Dedifferentiated amniotic fluid mesenchymal stem cell (primary cell): ENCODE measurements around the gene TSEN54.

ENCODE experiments used
- DNase-seq: peaks from one replicate; pipeline ENCODE4 v3.0.0-alpha.2; 2016; ENCODE audit errors: extremely low spot score

The TSEN54 gene

DNA sequence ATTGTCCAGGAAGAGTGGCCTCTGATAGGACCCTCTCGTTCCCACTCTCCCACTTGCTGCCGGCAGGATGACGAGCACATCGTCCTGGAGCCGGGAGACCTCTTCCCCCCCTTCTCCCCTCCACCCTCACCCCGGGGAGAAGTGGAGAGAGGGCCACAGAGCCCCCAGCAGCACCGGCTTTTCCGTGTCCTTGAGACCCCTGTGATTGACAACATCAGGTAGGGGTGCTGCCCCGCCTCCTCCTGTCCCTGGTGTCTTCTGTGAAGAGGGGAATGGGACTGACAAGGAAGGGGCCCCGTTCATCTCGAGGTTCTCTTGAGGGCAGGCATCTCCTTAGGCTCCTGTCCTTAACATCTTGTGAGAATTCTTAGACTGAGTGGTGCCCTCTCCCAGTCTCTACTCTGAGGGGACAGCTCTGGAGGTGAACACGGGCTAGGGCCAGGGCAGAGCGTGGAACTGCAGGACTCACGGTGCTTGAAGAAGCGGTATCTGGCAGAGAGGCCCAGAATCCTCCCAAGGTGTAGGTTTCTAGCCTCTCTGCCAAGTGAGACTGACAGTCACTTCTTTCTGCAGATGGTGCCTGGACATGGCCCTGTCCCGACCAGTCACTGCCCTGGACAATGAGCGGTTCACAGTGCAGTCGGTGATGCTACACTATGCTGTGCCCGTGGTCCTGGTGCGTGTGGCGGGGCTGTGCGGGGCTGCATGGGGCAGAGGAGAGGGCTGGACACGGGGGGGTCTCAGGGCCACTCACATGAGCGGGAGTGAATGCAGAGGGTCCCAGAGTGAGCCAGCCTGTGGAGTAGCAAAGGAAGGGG, 27.4 kb upstream of the TSEN54 start:
- DNase-seq: no peak

DNA sequence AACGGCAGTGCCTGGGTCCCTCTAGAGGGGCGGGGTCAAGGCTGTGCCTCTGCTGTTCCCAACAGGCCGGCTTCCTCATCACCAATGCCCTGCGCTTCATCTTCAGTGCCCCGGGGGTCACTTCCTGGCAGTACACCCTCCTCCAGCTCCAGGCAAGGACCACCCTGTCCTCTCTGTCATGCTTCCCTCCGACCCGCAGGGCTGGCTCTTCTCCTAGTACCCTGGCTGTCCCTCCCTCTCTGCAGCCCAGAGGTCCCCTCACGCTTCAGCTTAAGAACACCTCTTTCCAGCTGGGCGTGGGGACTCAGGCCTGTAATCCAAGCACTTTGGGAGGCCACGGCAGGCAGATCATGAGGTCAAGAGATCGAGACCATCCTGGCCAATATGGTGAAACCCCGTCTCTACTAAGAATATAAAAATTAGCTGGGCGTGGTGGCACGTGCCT, 26.8 kb upstream of the TSEN54 start:
- no peak for DNase-seq

DNA sequence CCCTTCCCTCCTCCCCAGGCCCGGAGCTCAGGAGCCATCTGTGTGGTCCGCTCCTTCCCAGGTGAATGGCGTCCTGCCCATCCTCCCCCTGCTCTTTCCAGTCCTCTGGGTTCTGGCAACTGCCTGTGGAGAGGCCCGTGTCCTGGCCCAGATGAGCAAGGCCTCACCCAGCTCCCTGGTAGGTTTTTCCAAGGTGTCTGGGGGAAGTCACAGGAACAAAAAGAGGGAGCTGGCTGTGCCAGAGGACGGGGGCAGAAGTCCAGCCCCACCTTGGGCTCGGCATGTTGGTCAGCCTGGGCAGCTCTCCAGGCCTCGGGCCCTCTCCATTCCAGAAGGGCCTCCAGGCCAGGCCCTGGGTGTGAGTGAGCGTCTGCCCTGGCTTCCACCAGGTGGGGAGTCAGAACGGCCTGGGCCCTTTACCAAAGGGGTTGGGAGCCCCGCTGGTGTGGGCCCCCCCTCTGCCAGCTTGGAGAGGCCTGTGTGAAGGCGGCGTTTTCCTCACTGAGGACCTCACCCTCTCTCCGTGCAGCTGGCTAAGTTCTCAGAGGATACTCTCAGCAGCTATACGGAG, 26.1 kb upstream of the TSEN54 start:
- no peak for DNase-seq

- no peak for DNase-seq
Measured at GRCh38 chr17:75490953-75491649, 25.2 kb upstream of the TSEN54 start.

DNA sequence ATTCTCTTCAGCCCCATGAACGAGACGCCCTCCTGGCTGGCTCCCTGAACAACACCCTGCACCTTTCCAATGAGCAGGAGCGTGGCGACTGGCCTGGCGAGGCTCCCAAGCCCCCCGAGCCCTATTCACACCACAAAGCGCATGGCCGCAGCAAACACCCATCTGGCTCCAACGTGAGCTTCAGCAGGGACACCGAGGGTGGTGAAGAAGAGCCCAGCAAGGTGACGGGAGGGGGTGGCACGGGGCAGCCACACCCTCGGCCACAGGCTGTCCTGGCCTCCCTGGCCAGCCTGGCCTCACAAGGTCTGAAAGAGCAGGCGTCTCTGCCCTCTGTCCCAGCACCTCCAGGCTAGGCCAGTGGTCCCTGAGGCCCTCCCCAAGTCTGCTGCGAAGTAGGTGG, 24.6 kb upstream of the TSEN54 start:
- no peak for DNase-seq

- DNase-seq: no peak
Measured at GRCh38 chr17:75492555-75493168, 23.7 kb upstream of the TSEN54 start.

DNA sequence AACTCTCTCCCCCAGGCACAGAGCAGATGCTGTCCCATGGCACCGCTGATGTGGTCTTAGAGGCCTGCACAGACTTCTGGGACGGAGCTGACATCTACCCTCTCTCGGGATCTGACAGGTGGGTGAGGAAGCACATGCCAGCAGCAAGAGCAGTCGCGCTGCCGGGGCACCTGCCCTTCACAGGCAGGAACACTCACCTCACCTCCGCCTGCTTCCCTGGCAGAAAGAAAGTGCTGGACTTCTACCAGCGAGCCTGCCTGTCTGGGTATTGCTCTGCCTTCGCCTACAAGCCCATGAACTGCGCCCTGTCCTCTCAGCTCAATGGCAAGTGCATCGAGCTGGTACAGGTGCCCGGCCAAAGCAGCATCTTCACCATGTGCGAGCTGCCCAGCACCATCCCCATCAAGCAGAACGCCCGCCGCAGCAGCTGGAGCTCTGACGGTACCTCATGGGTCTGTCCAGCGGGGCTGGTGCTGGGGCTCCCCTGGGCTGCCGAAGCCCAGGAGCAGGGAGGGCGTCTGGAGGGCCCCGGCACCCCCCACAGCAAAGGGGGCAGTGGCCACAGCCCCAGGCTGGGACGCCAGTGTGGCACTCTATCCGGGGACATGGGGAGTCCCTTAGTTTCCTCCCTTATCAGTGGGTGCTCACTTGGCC, 22.7 kb upstream of the TSEN54 start:
- no peak for DNase-seq

DNA sequence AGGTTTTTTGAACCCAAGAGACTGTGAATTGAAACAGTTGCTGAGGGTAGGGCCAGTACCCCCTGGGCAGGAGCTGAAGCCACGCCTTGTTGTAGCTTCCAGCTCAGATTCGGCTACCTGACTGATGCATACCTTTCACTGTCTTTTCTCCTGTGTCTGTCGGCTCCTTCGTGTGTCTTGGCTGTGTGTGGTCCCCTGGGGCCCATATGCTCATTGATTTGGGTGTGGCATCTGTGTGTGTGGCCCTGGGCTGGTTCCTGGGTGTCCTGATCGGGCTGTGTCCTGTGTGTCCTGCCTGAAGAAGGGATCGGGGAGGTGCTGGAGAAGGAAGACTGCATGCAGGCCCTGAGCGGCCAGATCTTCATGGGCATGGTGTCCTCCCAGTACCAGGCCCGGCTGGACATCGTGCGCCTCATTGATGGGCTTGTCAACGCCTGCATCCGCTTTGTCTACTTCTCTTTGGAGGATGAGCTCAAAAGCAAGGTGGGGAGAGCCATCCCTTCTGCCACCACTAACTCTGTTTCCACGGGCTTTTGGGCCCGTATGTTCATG, 21.9 kb upstream of the TSEN54 start:
- no peak for DNase-seq

GRCh38 chr17:75496005-75496404, 20.3 kb upstream of the TSEN54 start:
- DNase-seq: no peak

- no peak for DNase-seq
Measured at GRCh38 chr17:75498039-75498725, 18.1 kb upstream of the TSEN54 start.

GRCh38 chr17:75498726-75499213, 17.6 kb upstream of the TSEN54 start:
- DNase-seq: no peak

- DNase-seq: no peak
Measured at GRCh38 chr17:75499313-75500022, 16.9 kb upstream of the TSEN54 start.

DNA sequence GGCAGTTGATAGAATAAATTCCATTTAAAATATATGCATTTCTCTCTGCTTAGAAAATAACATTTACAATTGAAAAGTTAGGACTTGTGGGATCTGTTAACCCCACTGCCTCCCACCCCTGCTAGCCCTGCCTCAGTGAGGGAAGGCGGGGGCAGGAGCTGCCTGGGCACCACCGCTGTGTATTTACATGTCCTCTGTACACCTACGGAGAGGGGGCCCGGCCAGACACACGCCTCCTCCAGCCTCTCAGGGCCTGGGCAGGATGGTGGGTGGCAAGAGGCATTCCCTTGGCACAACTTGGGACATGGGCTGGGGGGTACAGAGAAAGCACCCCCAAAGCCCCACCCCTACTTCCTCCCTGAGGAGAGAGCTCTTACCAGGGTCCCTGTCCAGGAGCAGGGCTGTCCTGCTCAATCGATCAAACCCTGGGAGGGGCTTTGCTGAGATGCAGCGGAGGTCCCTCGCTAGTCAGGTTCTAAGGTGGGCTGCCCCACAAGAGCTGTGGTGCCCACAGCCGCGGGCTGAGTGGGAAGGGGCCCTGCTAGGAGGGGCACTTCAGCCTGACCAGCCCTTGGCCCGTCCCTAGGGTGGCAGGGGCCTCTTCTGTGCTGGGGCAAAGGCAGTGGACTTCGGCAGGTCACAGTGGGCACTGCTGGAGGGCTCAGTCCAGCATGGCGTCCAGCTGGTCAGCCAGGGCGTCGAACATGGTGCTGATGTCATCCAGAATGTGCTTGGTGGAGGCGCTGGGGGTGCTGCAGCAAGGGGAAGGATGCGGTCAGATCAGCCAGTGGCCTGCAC, 15.7 kb upstream of the TSEN54 start:
- no peak for DNase-seq

DNA sequence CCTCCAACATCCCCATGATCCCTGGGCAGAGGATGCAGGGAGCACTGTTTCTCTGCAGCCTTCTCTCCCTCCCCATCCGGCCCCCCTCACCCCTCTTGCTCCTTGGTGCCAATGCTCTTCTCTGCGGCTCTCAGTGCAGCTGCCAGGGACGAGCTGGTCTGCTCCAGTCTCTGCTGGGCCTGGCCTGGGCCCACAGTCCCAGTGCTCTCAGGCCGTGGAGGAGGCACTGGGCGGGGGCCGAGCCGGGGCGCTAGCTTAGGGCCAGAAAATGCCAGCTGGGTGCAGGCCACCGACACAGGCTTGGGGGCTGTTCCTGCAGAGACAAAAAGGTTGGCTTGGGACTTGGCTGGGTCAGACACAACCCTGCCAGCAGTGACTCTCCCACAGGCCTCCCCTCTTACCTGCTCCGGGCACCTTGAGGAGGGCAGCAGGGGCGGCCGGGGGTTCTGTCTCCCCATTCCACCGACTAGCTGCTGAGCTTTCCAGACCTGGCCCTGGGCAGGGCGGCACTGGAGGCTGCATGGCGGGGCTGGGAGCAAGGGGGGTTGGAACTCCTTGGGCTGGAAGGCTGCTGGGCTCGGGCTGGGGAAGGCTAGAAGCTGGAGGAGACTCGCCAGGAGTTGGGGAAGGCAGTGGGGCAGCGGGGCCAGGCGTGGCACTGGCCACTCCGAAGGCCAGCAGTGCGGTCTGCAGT, 14.8 kb upstream of the TSEN54 start:
- DNase-seq: no peak

- DNase-seq: no peak
Measured at GRCh38 chr17:75502072-75502720, 14.1 kb upstream of the TSEN54 start.

GRCh38 chr17:75502721-75503329, 13.5 kb upstream of the TSEN54 start:
- no peak for DNase-seq

DNA sequence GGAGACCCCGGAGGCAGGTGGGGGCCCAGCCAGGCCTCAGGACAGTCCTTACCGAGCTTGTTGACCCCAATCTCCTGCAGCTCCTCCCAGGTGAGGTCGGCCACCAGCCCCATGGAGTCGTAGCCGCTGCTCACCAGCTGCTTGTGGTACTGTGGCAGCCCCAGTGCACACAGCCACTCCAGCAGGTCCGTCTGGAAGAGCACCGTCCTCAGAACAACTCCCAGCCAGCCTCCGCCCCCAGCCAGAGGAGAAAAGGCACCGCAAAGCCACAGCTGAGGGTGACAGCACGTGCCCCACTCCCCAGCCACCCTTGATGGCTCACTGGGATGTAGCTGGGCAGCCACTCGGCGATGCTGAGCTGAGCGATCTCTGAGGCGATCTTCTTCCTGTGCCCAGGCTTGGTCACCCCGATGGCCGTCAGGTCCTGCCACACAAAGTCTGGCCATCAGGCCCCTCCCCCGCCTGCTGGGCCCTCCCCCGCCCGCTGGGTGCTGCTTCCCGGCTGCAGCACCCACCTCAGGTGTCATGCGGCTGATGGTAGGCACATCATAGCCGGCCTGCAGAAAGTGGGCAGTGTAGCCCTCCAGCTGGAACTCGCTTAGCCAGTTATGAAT, 12.9 kb upstream of the TSEN54 start:
- DNase-seq: no peak
